CD14-positive monocyte (primary cell): ENCODE data around the gene GFM2. TPM values are rescaled to one million over a fixed set of nuclear protein-coding genes. Genes with fewer than 3 reads are reported as not detected.

Source experiments
- DNase-seq, 3 donors: peaks; one replicate each; pipeline ENCODE4 v3.0.0-alpha.2; 2011 to 2022
- H2AFZ ChIP-seq: 2 replicates; pipeline ENCODE4 v1.6.0; 2012; ENCODE audit warnings: mild to moderate bottlenecking, low read depth, low read length, inconsistent platforms; ENCODE audit not compliant: insufficient read depth, poor library complexity, severe bottlenecking
- H3K27ac ChIP-seq, 2 donors: 1 replicate in 1 of 2; 2 replicates in 1 of 2; pipeline ENCODE4 v1.5.1; 2012 to 2013; ENCODE audit warnings: low read length in 2 of 2, control low read depth in 1 of 2, inconsistent platforms in 1 of 2, low read depth in 1 of 2, mild to moderate bottlenecking in 1 of 2
- H3K27me3 ChIP-seq, 2 donors: one replicate each; pipeline versions ENCODE4 v1.6.0 to v1.6.1; 2011 to 2013; ENCODE audit warnings: low read length in 2 of 2; ENCODE audit not compliant: control insufficient read depth in 2 of 2, insufficient read depth in 2 of 2
- H3K36me3 ChIP-seq, 2 donors: replicated peaks in 1 of 2; 1 replicate in 1 of 2; 2 replicates in 1 of 2; pipeline versions ENCODE4 v1.5.1 to v1.6.1; 2012 to 2013; ENCODE audit warnings: low read length in 2 of 2, control low read depth in 1 of 2, inconsistent platforms in 1 of 2, mild to moderate bottlenecking in 1 of 2; ENCODE audit not compliant: insufficient read depth in 2 of 2, control insufficient read depth in 1 of 2
- H3K4me1 ChIP-seq, 2 donors: 1 replicate in 1 of 2; 2 replicates in 1 of 2; pipeline versions ENCODE4 v1.5.1 to v1.6.1; 2012 to 2013; ENCODE audit warnings: low read length in 2 of 2, control low read depth in 1 of 2, inconsistent platforms in 1 of 2, mild to moderate bottlenecking in 1 of 2, moderate library complexity in 1 of 2; ENCODE audit not compliant: insufficient read depth in 2 of 2, control insufficient read depth in 1 of 2
- H3K4me2 ChIP-seq: replicated peaks from 2 replicates; pipeline ENCODE3; 2012; ENCODE audit warnings: low read length, moderate library complexity, mild to moderate bottlenecking; ENCODE audit not compliant: poor library complexity, severe bottlenecking; ENCODE audit errors: extremely low read depth
- H3K4me3 ChIP-seq, 3 experiments: fragments of 200-600 bp in 1 of 3; sonication (generic) in 1 of 3; replicated peaks in 1 of 3; 1 replicate in 2 of 3; 2 replicates in 1 of 3; pipeline ENCODE4 v1.5.1; 2011 to 2013; ENCODE audit warnings: low read length in 3 of 3, mild to moderate bottlenecking in 3 of 3, control low read depth in 2 of 3, low read depth in 2 of 3, inconsistent platforms in 1 of 3, moderate library complexity in 1 of 3
- H3K79me2 ChIP-seq: 2 replicates; pipeline ENCODE4 v1.6.0; 2012; ENCODE audit warnings: mild to moderate bottlenecking, control low read depth, inconsistent platforms, low read length, moderate library complexity; ENCODE audit not compliant: insufficient read depth
- H3K9ac ChIP-seq: 2 replicates; pipeline ENCODE4 v1.6.0; 2017; ENCODE audit warnings: low read length, mild to moderate bottlenecking; ENCODE audit not compliant: insufficient read depth, poor library complexity, severe bottlenecking
- H3K9me3 ChIP-seq, 2 donors: replicated peaks in 1 of 2; 1 replicate in 1 of 2; 2 replicates in 1 of 2; pipeline versions ENCODE4 v1.5.1 to v1.6.1; 2012 to 2013; ENCODE audit warnings: low read length in 2 of 2, control low read depth in 1 of 2; ENCODE audit not compliant: control insufficient read depth in 1 of 2, insufficient read depth in 1 of 2
- H4K20me1 ChIP-seq: 2 replicates; pipeline ENCODE4 v1.6.0; 2012; ENCODE audit warnings: mild to moderate bottlenecking, low read length, control low read depth, moderate library complexity; ENCODE audit not compliant: insufficient read depth
- H3K27ac Mint-ChIP-seq, 7 donors: one replicate each; pipeline ENCODE4 v1.8.0; 2020; ENCODE audit warnings: mild to moderate bottlenecking in 7 of 7, mixed read lengths in 7 of 7, moderate library complexity in 6 of 7, inconsistent platforms in 2 of 7
- H3K27me3 Mint-ChIP-seq, 3 donors: one replicate each; pipeline ENCODE4 v1.8.0; 2021 to 2022; ENCODE audit warnings: low read depth in 3 of 3, mild to moderate bottlenecking in 3 of 3, mixed read lengths in 3 of 3, moderate library complexity in 3 of 3, inconsistent platforms in 1 of 3
- H3K36me3 Mint-ChIP-seq, 2 donors: one replicate each; pipeline ENCODE4 v1.8.0; 2020; ENCODE audit warnings: mixed read lengths in 2 of 2, inconsistent platforms in 1 of 2, mild to moderate bottlenecking in 1 of 2
- H3K4me1 Mint-ChIP-seq: one replicate; pipeline ENCODE4 v1.8.0; 2020; ENCODE audit warnings: mild to moderate bottlenecking, mixed read lengths
- H3K4me3 Mint-ChIP-seq, 2 donors: one replicate each; pipeline ENCODE4 v1.8.0; 2020; ENCODE audit warnings: mild to moderate bottlenecking in 2 of 2, mixed read lengths in 2 of 2, moderate library complexity in 1 of 2
- H3K9me3 Mint-ChIP-seq, 7 donors: one replicate each; pipeline ENCODE4 v1.8.0; 2020 to 2022; ENCODE audit warnings: mixed read lengths in 7 of 7, mild to moderate bottlenecking in 6 of 7, moderate library complexity in 6 of 7, inconsistent platforms in 2 of 7
- WGBS: methylation state at CpG from one replicate; pipeline ENCODE4 v1.1.5; 2013; ENCODE audit warnings: missing lambda C conversion rate; ENCODE audit not compliant: insufficient coverage; 5-methylcytosine and 5-hydroxymethylcytosine counted together
- intact Hi-C, 2 donors: fragments of 100-400 bp; cut with micrococcal nuclease; formaldehyde crosslinking; loops; one replicate each; pipeline versions ENCODE4 v1.15.0 to v1.15.1; 2023
- polyA plus RNA-seq, 3 donors: library from polyadenylated mRNA; depleted of rRNA in 1 of 3; unstranded in 2 of 3; stranded (reverse) in 1 of 3; fragments of 300-500 nt in 2 of 3; fragments of >200 nt in 1 of 3; fragmentation: Illumina TruSeq in 2 of 3; gene quantifications; 1 replicate in 2 of 3; 2 replicates in 1 of 3; pipeline ENCODE4 v1.2.3, GENCODE V29; 2012 to 2021
- small RNA-seq: library from RNA; depleted of rRNA; stranded (forward); fragments of <200 nt; gene quantifications from one replicate; pipeline ENCODE3, GENCODE V24; 2012; ENCODE audit warnings: low read depth; ENCODE audit not compliant: insufficient read length
- TF ChIP-seq, protein P1 (sequence below): fragments of 200-600 bp; IDR thresholded peaks from one replicate; pipeline ENCODE4 v1.8.0; 2022; ENCODE audit warnings: antibody characterized with exemption, mild to moderate bottlenecking

GFM2 gene
- polyA plus RNA-seq, 3 donors: 9.3 to 11.3 (median 10.6) TPM

DNA sequence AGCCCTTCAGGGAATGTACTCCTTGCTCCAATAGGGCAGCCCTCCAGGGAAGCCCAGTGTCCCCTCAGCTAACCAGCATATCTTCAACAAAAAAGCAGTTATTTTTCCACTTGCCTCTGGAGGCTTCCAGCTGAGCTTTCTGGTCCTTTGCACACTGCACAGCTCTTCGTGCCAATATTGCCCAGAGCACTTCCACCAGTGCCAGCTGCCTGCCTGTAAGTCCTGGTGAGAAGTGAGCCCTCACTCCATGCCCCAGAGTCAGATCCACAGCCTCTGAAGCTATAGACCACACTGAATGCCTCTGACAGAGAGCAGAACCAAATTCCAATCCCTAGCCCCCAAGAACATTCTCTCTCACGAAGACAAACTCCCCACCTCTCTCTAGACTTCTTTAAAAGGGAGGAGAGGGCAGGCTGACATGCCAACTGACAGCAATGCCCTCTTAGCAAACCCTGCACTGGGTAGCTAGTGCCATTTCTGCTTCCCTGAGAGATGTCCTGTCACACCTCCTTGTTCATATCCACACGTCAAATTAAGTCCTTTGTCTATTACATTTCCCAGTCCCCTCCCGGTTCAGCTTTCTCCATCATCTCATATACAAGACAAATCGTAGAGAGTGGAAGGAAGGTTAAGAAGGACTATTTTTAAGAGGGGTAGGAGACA is 94.6 kb downstream of the GFM2 start:
- H3K4me1 ChIP-seq: no peaks in the 10 kb centered on the region
- H4K20me1 ChIP-seq: no peaks in the 10 kb centered on the region
- H3K36me3 Mint-ChIP-seq: no peaks in the 10 kb centered on the region
- H3K4me1 Mint-ChIP-seq: peaks cover 10% of the 10 kb centered on the region
- peaks cover 0 to 6% (median 3%) of the 10 kb centered on the region in 3 donors for H3K27me3 Mint-ChIP-seq
- H3K27me3 ChIP-seq: no peaks in the 10 kb centered on the region
- H2AFZ ChIP-seq: no peak overlapping the region
- intact Hi-C loops: loop anchor here in 1 of 2 donors (10.0 kb wide), 1 partner anchor 242 kb away; no protein-coding TSS in a partner anchor
- H3K9ac ChIP-seq: no peak overlapping the region
- no peak overlapping the region for H3K27ac ChIP-seq
- 100% methylated on average over 1 of the region's 5 CpGs for WGBS
- no peak overlapping the region for H3K4me3 ChIP-seq
- no peaks in the 10 kb centered on the region for H3K36me3 ChIP-seq
- no peaks in the 10 kb centered on the region for H3K79me2 ChIP-seq
- H3K27ac Mint-ChIP-seq: no peak overlapping the region
- peaks cover 3 to 8% (median 5%) of the 10 kb centered on the region in 7 donors for H3K9me3 Mint-ChIP-seq
- peaks cover 0 to 12% of the 10 kb centered on the region in 2 donors for H3K9me3 ChIP-seq
- no peak for DNase-seq
- no peak overlapping the region for H3K4me3 Mint-ChIP-seq
- H3K4me2 ChIP-seq: no peak overlapping the region
- TF ChIP-seq, protein P1, sequence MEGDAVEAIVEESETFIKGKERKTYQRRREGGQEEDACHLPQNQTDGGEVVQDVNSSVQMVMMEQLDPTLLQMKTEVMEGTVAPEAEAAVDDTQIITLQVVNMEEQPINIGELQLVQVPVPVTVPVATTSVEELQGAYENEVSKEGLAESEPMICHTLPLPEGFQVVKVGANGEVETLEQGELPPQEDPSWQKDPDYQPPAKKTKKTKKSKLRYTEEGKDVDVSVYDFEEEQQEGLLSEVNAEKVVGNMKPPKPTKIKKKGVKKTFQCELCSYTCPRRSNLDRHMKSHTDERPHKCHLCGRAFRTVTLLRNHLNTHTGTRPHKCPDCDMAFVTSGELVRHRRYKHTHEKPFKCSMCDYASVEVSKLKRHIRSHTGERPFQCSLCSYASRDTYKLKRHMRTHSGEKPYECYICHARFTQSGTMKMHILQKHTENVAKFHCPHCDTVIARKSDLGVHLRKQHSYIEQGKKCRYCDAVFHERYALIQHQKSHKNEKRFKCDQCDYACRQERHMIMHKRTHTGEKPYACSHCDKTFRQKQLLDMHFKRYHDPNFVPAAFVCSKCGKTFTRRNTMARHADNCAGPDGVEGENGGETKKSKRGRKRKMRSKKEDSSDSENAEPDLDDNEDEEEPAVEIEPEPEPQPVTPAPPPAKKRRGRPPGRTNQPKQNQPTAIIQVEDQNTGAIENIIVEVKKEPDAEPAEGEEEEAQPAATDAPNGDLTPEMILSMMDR: no peak

Small RNA genes lying within 50 kb of the gene (small RNA-seq; reads per million reads assigned to genes)
- gene RNU6-658P: not detected

Other genes with a start within 250 kb of the GFM2 start
- 1 to 10 TPM; 6.9 to 9.9 (median 9.6) TPM for gene ENC1, start 126.4 kb downstream of the GFM2 start, polyA plus RNA-seq
- gene HEXB, start 81.9 kb downstream of the GFM2 start, polyA plus RNA-seq: 100 to 1,000 TPM; 158 to 518 (median 470) TPM
- 10 to 100 TPM; 31.2 to 45.9 (median 37.5) TPM for gene NSA2, start 132 bp upstream of the GFM2 start, polyA plus RNA-seq
- gene FAM169A, start 99.3 kb upstream of the GFM2 start, polyA plus RNA-seq: not detected